LNCAP (cell line): ENCODE results near the gene NKX3-2.

Experiments used
- TF ChIP-seq, protein P1 (sequence below): fragments of 450-650 bp; IDR thresholded peaks from 2 replicates; pipeline ENCODE4 v1.5.1; 2017; ENCODE audit warnings: mild to moderate bottlenecking

The NKX3-2 gene

GRCh38 chr4:13567125-13567524 is 22.8 kb upstream of the NKX3-2 start:
- TF ChIP-seq, protein P1, sequence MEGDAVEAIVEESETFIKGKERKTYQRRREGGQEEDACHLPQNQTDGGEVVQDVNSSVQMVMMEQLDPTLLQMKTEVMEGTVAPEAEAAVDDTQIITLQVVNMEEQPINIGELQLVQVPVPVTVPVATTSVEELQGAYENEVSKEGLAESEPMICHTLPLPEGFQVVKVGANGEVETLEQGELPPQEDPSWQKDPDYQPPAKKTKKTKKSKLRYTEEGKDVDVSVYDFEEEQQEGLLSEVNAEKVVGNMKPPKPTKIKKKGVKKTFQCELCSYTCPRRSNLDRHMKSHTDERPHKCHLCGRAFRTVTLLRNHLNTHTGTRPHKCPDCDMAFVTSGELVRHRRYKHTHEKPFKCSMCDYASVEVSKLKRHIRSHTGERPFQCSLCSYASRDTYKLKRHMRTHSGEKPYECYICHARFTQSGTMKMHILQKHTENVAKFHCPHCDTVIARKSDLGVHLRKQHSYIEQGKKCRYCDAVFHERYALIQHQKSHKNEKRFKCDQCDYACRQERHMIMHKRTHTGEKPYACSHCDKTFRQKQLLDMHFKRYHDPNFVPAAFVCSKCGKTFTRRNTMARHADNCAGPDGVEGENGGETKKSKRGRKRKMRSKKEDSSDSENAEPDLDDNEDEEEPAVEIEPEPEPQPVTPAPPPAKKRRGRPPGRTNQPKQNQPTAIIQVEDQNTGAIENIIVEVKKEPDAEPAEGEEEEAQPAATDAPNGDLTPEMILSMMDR = no peak

DNA sequence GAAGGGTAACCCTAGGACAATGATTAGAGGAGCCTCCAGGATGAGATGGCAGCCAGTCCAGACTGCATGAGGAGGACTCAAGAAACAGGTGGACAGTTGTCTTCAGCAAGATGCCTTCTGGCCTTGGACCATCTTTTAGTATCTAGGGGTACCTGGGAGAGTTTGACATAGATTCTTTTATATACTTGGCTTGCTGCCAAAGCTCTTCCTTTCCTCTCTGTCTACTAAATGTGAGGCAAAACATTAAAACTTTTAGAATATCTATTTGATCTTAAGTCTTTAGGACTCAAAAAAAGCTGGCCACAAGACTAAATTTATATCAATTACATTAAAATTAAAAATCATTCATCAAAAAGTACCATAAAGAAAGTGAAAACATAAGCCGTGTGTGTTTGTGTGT is 18.6 kb upstream of the NKX3-2 start:
- TF ChIP-seq, protein P1 = no peak

DNA sequence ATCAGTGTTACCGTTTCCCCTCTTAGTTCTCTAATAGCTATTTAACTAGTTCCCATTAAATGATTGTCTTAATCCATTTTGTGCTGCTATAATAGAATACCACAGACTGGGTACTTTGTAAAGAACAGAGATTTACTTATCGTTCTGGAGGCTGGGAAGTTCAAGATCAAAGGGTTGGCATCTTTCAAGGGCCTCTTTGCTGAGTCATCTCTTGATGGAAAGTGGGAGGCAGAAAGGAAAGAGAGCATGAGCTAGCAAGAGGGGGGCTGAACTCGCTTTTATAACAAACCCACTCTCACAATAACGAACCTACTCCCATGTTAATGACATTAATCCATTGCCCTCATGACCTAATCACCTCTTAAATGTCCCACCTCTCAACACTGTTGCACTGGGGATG is 17.4 kb upstream of the NKX3-2 start:
- TF ChIP-seq, protein P1 = no peak

- TF ChIP-seq, protein P1 = no peak
Measured at GRCh38 chr4:13559413-13559812, 15.1 kb upstream of the NKX3-2 start.

GRCh38 chr4:13558881-13559280 is 14.6 kb upstream of the NKX3-2 start:
- TF ChIP-seq, protein P1 = no peak

- TF ChIP-seq, protein P1 = no peak
Measured at GRCh38 chr4:13555325-13555724, 11.0 kb upstream of the NKX3-2 start.

GRCh38 chr4:13553081-13553480 is 8.8 kb upstream of the NKX3-2 start:
- TF ChIP-seq, protein P1 = no peak

DNA sequence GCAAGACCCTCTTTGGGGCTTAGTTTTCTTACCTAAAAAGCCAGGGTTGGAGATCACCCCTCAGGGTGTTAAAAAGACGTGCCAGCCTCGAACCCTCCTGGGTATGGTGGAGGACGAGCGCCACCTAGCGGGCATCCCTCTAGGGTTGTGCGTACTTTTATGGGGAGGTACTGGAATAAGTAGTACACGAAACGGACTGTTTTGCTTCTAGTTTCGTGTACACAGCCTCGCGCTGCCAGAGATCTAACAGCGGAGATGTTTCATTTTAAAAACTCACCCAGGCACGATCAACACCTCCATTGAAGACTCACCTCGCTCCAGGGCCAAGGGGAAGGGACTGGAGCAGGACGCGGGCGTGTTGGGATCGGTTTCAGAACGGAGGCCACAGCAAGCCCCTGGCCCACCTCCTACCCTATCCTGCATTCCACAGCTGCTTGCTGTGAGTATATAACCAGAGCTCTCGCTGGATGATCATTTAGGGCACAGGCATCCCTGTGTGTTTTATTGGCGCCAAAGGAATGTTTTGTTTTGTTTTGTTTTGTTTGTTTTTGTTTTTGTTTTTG is 4.8 kb upstream of the NKX3-2 start:
- TF ChIP-seq, protein P1 = peak; percentile 83
